SU-DHL-6 (cell line): ENCODE data around the gene KIF18B.

Experiments used
- H2AFZ ChIP-seq: fragments of 200-600 bp; sonication (generic); 2 replicates; pipeline ENCODE4 v1.6.1; 2014; ENCODE audit warnings: low read depth, mild to moderate bottlenecking, moderate library complexity, mixed read lengths, antibody characterized with exemption, low read length; ENCODE audit not compliant: severe bottlenecking
- H3F3A ChIP-seq: fragments of 200-600 bp; shearing (Covaris generic); 2 replicates; pipeline ENCODE4 v1.6.0; 2016; ENCODE audit warnings: antibody characterized with exemption, mild to moderate bottlenecking; ENCODE audit not compliant: insufficient read depth
- H3K27ac ChIP-seq: fragments of 200-600 bp; sonication (generic); 2 replicates; pipeline ENCODE4 v1.5.1; 2016; ENCODE audit warnings: low read depth, mild to moderate bottlenecking, low read length, moderate library complexity, mixed read lengths
- H3K27me3 ChIP-seq: fragments of 200-600 bp; sonication (generic), shearing (Covaris generic); 2 replicates; pipeline ENCODE4 v1.6.0; 2014; ENCODE audit warnings: mild to moderate bottlenecking, low read length
- H3K36me3 ChIP-seq: fragments of 200-600 bp; sonication (generic); 2 replicates; pipeline ENCODE4 v1.6.1; 2014; ENCODE audit warnings: mild to moderate bottlenecking, low read length, mixed read lengths
- H3K4me2 ChIP-seq: fragments of 300-600, 200-600 bp; shearing (Covaris generic), sonication (generic); 2 replicates; pipeline ENCODE4 v1.6.0; 2014; ENCODE audit warnings: low read length, low read depth, mild to moderate bottlenecking; ENCODE audit not compliant: poor library complexity, severe bottlenecking
- H3K4me3 ChIP-seq: fragments of 200-600 bp; sonication (generic); 2 replicates; pipeline ENCODE4 v1.5.1; 2014; ENCODE audit warnings: antibody characterized with exemption, low read length, mild to moderate bottlenecking, mixed read lengths; ENCODE audit not compliant: insufficient read depth, poor library complexity, severe bottlenecking
- H3K79me2 ChIP-seq: fragments of 200-600 bp; sonication (generic); 2 replicates; pipeline ENCODE4 v1.6.1; 2014; ENCODE audit warnings: mild to moderate bottlenecking, low read length, moderate library complexity; ENCODE audit not compliant: insufficient read depth
- H3K9ac ChIP-seq: fragments of 200-600 bp; sonication (generic); 2 replicates; pipeline ENCODE4 v1.7.0; 2014; ENCODE audit warnings: mild to moderate bottlenecking, low read length
- H3K9me2 ChIP-seq: fragments of 200-600 bp; sonication (generic); replicated peaks from 2 replicates; pipeline ENCODE4 v1.6.1; 2014; ENCODE audit warnings: low read length; ENCODE audit not compliant: insufficient read depth
- H3K9me3 ChIP-seq: fragments of 200-600 bp; sonication (generic); 2 replicates; pipeline ENCODE4 v1.6.1; 2014; ENCODE audit warnings: low read length, mixed read lengths; ENCODE audit not compliant: insufficient read depth
- H4K20me1 ChIP-seq: fragments of 200-600 bp; sonication (generic); 2 replicates; pipeline ENCODE4 v1.6.1; 2014; ENCODE audit warnings: low read depth, mild to moderate bottlenecking, antibody characterized with exemption, low read length, moderate library complexity, mixed read lengths
- CTCF ChIP-seq: fragments of 200-600 bp; sonication (generic); IDR thresholded peaks from one replicate; pipeline ENCODE4 v1.5.1; 2017; ENCODE audit warnings: antibody characterized with exemption, mild to moderate bottlenecking, low read length, moderate library complexity; ENCODE audit not compliant: insufficient read depth, poor library complexity, severe bottlenecking
- EZH2phosphoT487 ChIP-seq: fragments of 200-600 bp; sonication (generic), shearing (Covaris generic); conservative IDR thresholded peaks from 2 replicates; pipeline ENCODE4 v1.6.1; 2018; ENCODE audit warnings: mild to moderate bottlenecking, antibody characterized with exemption, low read length, moderate library complexity, mixed read lengths

Gene KIF18B

DNA sequence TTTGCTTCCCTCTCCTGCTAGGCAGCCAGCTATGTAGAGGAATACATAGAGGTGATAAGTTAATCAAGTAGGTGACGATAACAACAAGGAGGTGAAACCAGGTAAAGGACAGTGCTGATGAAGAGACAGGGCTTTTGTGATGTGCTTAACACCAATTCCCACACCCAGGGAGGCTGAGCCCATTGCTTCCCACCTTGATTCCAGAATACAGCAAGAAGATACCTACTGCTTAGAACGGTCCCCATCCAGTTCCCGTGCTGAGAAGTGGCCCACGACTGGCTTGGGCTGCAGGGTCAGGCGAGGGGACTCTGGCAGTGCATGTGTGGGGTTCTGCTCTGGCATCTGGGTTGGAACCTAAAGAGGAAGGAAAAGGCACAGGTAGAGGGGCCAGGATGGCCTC, 16.2 kb downstream of the KIF18B start:
- no peak overlapping the region for H3K9ac ChIP-seq
- no peak overlapping the region for H3K27ac ChIP-seq
- TF ChIP-seq CTCF (no peak), EZH2phosphoT487 (no peak)
- no peaks in the 10 kb centered on the region; the same call in 1 of the 2 replicates for H4K20me1 ChIP-seq
- no peak overlapping the region for H3K4me3 ChIP-seq
- H2AFZ ChIP-seq = no peak overlapping the region
- no peaks in the 10 kb centered on the region for H3K27me3 ChIP-seq
- no peaks in the 10 kb centered on the region for H3K9me2 ChIP-seq
- no peak overlapping the region for H3K4me2 ChIP-seq
- no peaks in the 10 kb centered on the region for H3K9me3 ChIP-seq
- peaks cover 6% of the 10 kb centered on the region; the same call in 1 of the 2 replicates for H3K79me2 ChIP-seq
- H3K36me3 ChIP-seq = peaks cover 16% of the 10 kb centered on the region; the same call in 1 of the 2 replicates
- 0 out of 2 replicates have a peak, but pooled peaks cover 5% of the 10 kb centered on the region for H3F3A ChIP-seq

DNA sequence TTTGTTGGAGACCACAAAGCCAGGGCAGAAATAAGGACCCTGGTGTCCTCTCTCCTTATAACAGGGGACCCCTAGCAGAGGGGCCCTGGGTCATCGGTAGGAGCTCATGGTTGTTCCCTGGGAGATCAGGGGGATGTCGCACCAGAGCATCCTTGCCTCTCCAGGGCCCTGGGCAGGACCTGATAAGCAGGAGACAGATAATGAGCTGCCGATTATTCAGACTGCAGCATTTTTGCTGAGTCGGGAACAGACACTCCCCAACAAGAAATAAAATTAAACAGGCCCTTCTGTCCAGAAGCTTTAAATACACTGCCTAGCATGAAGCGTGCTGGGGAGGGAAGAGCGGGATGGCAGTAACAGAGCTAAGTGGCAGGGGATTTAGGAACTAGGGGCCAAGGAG, 16.9 kb downstream of the KIF18B start:
- peaks cover 3% of the 10 kb centered on the region; the same call in 1 of the 2 replicates for H3K79me2 ChIP-seq
- no peaks in the 10 kb centered on the region for H3K9me3 ChIP-seq
- H3K27me3 ChIP-seq = no peaks in the 10 kb centered on the region
- no peak overlapping the region for H3K27ac ChIP-seq
- no peak overlapping the region for H2AFZ ChIP-seq
- no peaks in the 10 kb centered on the region; the same call in 1 of the 2 replicates for H4K20me1 ChIP-seq
- peaks cover 16% of the 10 kb centered on the region; the same call in 1 of the 2 replicates for H3K36me3 ChIP-seq
- no peaks in the 10 kb centered on the region for H3K9me2 ChIP-seq
- H3F3A ChIP-seq = 0 out of 2 replicates have a peak, but pooled peaks cover 5% of the 10 kb centered on the region
- TF ChIP-seq CTCF (no peak), EZH2phosphoT487 (no peak)
- no peak overlapping the region for H3K4me3 ChIP-seq
- H3K4me2 ChIP-seq = no peak overlapping the region
- H3K9ac ChIP-seq = no peak overlapping the region

- H3K9ac ChIP-seq = no peak overlapping the region
Observed at GRCh38 chr17:44928950-44929720, 18.4 kb downstream of the KIF18B start.

More at GRCh38 chr17:44928950-44929720, 18.4 kb downstream of the KIF18B start:
- no peaks in the 10 kb centered on the region for H3K79me2 ChIP-seq
- H3K27me3 ChIP-seq = no peaks in the 10 kb centered on the region
- no peaks in the 10 kb centered on the region for H3K9me2 ChIP-seq
- H3F3A ChIP-seq = peaks cover 13% of the 10 kb centered on the region
- H4K20me1 ChIP-seq = no peaks in the 10 kb centered on the region
- H3K36me3 ChIP-seq = peaks cover 16% of the 10 kb centered on the region; the same call in 1 of the 2 replicates
- H2AFZ ChIP-seq = no peak overlapping the region
- no peak overlapping the region for H3K4me2 ChIP-seq
- H3K27ac ChIP-seq = no peak overlapping the region
- no peak for TF ChIP-seq EZH2phosphoT487
- no peak for TF ChIP-seq CTCF
- no peak overlapping the region for H3K4me3 ChIP-seq
- H3K9me3 ChIP-seq = no peaks in the 10 kb centered on the region
